SJSA1 (cell line): ENCODE data around the gene KRT75. TPM values are rescaled to one million over a fixed set of nuclear protein-coding genes. Genes with fewer than 3 reads are reported as not detected.
"Not testable (repeated sequence)": the region's sequence is repeated elsewhere in the genome, so short reads cannot be mapped to it uniquely, and the experiment has no call there.

ENCODE experiments used
- DNase-seq, 2 experiments: peaks; one replicate each; pipeline ENCODE4 v3.0.0-alpha.2; 2015 to 2020; ENCODE audit warnings: low spot score in 2 of 2, low read depth in 1 of 2
- H3K27ac ChIP-seq: fragments of 250-450 bp; sonication (Bioruptor Pico); 2 replicates; pipeline ENCODE4 v1.5.1; 2020; ENCODE audit warnings: mild to moderate bottlenecking, moderate library complexity
- H3K27me3 ChIP-seq: fragments of 250-450 bp; sonication (Bioruptor Pico); replicated peaks from 2 replicates; pipeline ENCODE4 v1.5.1; 2020; ENCODE audit warnings: mild to moderate bottlenecking, moderate library complexity
- H3K36me3 ChIP-seq: fragments of 250-450 bp; sonication (Bioruptor Pico); 2 replicates; pipeline ENCODE4 v1.5.1; 2020; ENCODE audit warnings: mild to moderate bottlenecking
- H3K4me1 ChIP-seq: fragments of 250-450 bp; sonication (Bioruptor Pico); replicated peaks from 2 replicates; pipeline ENCODE4 v1.6.1; 2021; ENCODE audit warnings: mild to moderate bottlenecking
- H3K4me3 ChIP-seq: fragments of 250-450 bp; sonication (Bioruptor Pico); 2 replicates; pipeline ENCODE4 v1.5.1; 2020; ENCODE audit warnings: mild to moderate bottlenecking
- H3K9me3 ChIP-seq: fragments of 250-450 bp; sonication (Bioruptor Pico); replicated peaks from 2 replicates; pipeline ENCODE4 v1.5.1; 2020; ENCODE audit warnings: mild to moderate bottlenecking
- total RNA-seq: library from RNA; depleted of rRNA; stranded (reverse); fragments of >200 nt; shearing (Covaris generic); gene quantifications from 2 replicates; pipeline ENCODE4 v1.2.3, GENCODE V29; 2014; rRNA removed

The KRT75 gene
- not detected in 2 replicates for total RNA-seq

DNA sequence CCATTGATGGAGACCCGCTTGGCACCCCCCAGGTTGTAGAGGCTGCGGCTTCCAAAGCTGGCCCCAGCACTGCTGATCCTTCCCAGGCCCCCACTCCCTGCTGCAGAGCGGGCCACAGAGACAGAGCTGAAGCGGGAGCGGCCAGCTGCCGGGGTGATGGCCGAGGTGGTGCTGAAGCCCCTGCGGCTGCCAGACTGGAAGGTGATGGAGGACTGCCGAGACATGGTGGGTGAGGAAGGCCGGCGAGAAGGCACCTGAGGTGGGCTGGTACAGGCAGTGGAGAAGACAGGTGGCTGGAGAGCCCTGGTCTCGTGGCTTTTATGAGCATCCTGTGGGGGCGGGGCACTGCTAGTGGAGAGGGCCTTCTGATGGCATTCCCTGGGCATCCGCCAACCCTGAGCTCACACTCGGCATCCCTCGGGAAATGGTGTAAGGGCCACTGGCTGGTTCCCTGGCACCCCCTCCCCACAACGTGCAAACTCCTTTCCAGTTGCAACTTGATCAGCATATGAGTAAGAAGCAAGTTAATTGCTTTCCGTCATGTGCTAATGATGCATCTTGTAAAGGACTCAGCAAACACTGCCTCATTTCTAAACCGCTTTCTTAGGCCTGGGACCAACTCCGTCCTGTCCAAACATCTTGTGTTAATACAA is at the start of gene KRT75:
Gene KRT75, minus strand, starts transcription at position 291 of the 653 bp plus-strand sequence. Its CDS starts 67 bp downstream, at position 224.
- no peak within 1 kb of the TSS for H3K27ac ChIP-seq
- H3K4me1 ChIP-seq = no peaks in the 10 kb centered on the region
- peak in 1 of 2 experiments; percentile 37 for DNase-seq
- no peaks in the 10 kb centered on the region for H3K36me3 ChIP-seq
- peaks cover 11% of the 10 kb centered on the region for H3K27me3 ChIP-seq
- no peak within 1 kb of the TSS for H3K4me3 ChIP-seq
- no peaks in the 10 kb centered on the region for H3K9me3 ChIP-seq

DNA sequence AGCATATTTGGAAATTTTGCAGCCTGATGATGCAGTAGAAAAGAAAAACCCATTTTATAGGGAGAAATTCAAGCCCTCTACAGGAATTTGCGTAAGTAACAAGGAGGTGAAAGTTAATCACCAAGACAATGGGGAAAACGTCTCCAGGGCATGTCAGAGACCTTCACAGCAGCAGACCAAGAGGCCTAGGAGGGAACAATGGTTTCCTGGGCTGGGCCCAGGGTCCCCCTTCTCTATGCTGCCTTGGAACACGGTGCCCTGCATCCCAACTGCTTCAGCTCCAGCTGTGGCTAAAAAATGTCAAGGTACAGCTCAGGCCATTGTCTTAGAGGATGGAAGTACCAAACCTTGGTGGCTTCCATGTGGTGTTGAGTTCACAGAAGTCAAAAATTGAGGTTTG is 45.9 kb upstream of the KRT75 start:
- no peak for DNase-seq
- Histone ChIP-seq H3K9me3 (no peaks in the 10 kb centered on the region), H3K4me3 (no peak overlapping the region), H3K27me3 (peaks cover 5% of the 10 kb centered on the region; the same call in 1 of the 2 replicates), H3K27ac (no peak overlapping the region), H3K36me3 (no peaks in the 10 kb centered on the region), H3K4me1 (no peaks in the 10 kb centered on the region)

DNA sequence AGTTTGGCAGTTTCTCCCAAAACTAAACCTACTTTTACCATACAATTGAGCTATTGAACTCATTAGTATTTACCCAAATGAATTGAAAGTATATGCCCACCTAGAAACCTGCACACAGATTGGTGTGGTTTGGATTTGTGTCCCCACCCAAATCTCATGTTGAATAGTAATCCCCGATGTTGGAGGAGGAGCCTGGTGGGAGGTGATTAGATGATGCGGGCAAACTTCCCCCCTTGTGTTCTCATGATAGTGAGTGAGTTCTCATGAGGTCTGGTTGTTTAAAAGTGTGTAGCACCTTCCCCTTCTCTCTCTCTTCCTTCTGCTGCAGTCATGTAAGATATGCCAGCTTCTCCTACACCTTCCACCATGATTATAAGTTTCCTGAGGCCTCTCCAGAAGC is 43.5 kb upstream of the KRT75 start:
- Histone ChIP-seq H3K27ac (no peak overlapping the region), H3K27me3 (peaks cover 5% of the 10 kb centered on the region), H3K9me3 (no peaks in the 10 kb centered on the region), H3K4me1 (no peaks in the 10 kb centered on the region), H3K4me3 (no peak overlapping the region), H3K36me3 (no peaks in the 10 kb centered on the region)
- DNase-seq = no peak

DNA sequence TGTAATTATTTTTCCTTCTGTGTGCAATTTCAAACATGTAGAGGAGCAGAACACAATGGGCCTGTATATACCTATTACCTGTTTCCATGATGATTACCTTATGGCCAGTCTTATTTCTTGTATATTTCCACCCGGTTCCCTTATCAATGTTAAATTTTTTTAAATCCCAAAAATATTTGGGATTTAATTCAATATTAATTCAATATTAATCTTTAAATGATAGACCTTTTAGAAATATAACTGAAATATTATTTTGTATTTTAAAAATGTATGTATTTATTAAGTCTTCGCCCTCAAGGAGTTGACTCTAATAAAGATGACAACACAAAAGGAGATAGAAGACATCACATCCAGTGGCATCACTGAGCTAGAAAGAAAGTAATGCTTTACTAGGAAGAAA is 40.0 kb upstream of the KRT75 start:
- no peak overlapping the region for H3K27ac ChIP-seq
- no peak for DNase-seq

DNA sequence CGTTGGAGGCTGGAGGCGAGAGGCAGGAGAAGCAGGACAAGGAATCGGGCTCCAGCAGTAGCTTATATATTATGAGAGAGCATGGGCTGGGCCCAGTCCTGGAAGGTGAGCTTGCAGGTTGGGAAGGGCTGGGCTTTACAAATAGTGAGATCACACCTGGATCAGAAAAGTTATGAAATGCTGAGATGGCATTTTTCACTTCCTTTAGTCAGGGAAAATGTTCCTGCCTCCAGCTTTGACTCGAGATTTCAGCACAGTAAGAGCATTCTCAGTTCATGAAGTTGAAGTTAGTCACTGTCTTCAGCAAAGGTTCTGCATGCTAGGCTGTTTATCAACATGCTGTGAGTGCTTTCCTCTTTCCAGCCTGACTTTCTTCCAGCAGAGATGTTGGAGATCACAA is 39.6 kb upstream of the KRT75 start, which contains the start of gene KRT6C:
Gene KRT6C, minus strand, starts transcription at position 38 of the 400 bp plus-strand sequence. CDS start 68 bp downstream, outside the sequence.
- Histone ChIP-seq H3K27me3 (peaks cover 5% of the 10 kb centered on the region), H3K4me3 (no peak within 1 kb of the TSS), H3K9me3 (no peaks in the 10 kb centered on the region), H3K27ac (no peak within 1 kb of the TSS), H3K4me1 (no peaks in the 10 kb centered on the region), H3K36me3 (no peaks in the 10 kb centered on the region)
- DNase-seq = no peak

More for the DNA sequence above, 40.0 kb upstream of the KRT75 start:
- Histone ChIP-seq H3K27me3 (peaks cover 5% of the 10 kb centered on the region), H3K36me3 (no peaks in the 10 kb centered on the region), H3K9me3 (no peaks in the 10 kb centered on the region), H3K4me1 (no peaks in the 10 kb centered on the region), H3K4me3 (no peak overlapping the region)

DNA sequence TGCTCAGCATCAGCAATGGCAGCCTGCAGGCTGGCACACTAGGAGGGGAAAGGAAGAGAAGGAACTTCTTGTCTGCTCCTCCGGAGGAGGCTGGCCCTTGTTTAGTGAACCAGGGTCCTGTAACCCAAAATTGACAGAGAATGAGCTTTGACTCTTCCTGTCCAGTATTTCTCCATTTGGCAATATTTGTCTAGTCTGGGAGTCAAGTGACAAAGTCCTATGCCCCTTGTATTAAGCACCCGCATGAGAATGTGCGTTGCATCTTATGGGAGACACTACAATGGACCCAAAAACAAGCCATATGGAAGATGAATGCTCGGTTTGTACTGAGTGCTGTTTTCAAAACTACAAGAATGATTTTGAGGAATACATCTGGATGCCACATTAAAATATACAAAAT is 35.7 kb upstream of the KRT75 start:
- Histone ChIP-seq H3K27me3 (peaks cover 15% of the 10 kb centered on the region), H3K4me1 (no peaks in the 10 kb centered on the region), H3K9me3 (no peaks in the 10 kb centered on the region), H3K27ac (no peak overlapping the region), H3K36me3 (no peaks in the 10 kb centered on the region), H3K4me3 (no peak overlapping the region)
- no peak for DNase-seq

DNA sequence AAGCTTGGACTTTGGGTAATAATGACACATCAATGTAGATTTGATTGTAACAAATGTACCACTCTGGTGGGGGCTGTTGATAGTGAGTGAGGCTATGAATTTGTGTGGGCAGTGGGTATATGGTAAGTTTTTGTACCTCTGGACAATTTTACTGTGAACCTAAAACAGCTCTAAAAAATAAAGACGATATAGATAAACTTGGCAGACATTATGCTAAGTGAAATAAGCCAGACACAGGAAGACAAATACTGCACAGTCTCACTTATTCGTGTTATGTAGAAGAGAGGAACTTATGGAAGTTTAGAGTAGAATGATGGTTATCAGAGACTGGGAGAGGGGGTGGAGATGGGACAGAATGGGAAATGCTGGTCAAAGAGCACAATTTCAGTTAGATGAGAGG is 30.7 kb upstream of the KRT75 start:
- DNase-seq = no peak
- H3K9me3 ChIP-seq = no peaks in the 10 kb centered on the region
- peaks cover 25% of the 10 kb centered on the region for H3K27me3 ChIP-seq
- H3K36me3 ChIP-seq = no peaks in the 10 kb centered on the region
- no peak overlapping the region for H3K27ac ChIP-seq
- no peaks in the 10 kb centered on the region for H3K4me1 ChIP-seq
- H3K4me3 ChIP-seq = no peak overlapping the region

DNA sequence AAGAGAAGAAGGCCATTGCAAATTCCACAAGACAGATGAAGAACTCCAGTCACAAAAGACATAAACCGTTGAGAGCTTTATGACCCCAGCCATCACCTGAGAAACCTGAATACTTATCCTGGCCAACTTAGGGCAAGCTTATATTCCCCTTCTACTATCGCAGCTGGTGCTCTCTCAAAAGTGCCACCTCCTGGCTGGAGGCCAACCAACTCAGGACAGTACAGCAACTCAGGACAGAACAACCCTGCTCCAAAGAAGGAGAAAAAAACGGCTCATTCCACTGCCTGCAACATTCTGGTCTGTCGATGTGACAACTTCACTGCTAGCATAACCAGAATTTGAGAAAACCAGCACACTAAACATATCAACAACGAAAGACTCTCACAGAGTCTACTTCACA is 27.5 kb upstream of the KRT75 start:
- H3K36me3 ChIP-seq = no peaks in the 10 kb centered on the region
- H3K9me3 ChIP-seq = no peaks in the 10 kb centered on the region
- no peak overlapping the region for H3K4me3 ChIP-seq
- no peak for DNase-seq
- no peaks in the 10 kb centered on the region for H3K4me1 ChIP-seq
- H3K27me3 ChIP-seq = peaks cover 20% of the 10 kb centered on the region; the same call in 1 of the 2 replicates
- no peak overlapping the region for H3K27ac ChIP-seq

DNA sequence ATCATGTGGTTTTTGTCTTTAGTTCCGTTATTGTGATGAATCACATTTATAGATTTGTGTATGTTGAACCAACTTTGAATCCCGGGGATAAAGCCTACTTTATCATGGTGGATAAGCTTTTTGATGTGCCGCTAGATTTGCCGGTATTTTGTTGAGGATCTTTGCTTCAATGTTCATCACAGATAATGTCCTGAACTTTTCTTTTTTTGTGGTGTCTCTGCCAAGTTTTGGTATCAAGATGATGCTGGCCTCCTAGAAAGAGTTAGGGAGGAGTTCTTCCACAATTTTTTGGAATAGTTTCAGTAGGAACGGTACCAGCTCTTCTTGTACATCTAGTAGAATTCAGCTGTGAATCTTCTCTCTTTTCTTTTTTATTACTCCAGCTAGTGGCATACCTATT is 24.7 kb upstream of the KRT75 start:
- DNase-seq = no peak
- no peak overlapping the region for H3K27ac ChIP-seq
- H3K9me3 ChIP-seq = no peaks in the 10 kb centered on the region
- no peaks in the 10 kb centered on the region for H3K36me3 ChIP-seq
- H3K4me3 ChIP-seq = no peak overlapping the region
- H3K4me1 ChIP-seq = peaks cover 4% of the 10 kb centered on the region; the same call in 1 of the 2 replicates
- peaks cover 16% of the 10 kb centered on the region; the same call in 1 of the 2 replicates for H3K27me3 ChIP-seq

DNA sequence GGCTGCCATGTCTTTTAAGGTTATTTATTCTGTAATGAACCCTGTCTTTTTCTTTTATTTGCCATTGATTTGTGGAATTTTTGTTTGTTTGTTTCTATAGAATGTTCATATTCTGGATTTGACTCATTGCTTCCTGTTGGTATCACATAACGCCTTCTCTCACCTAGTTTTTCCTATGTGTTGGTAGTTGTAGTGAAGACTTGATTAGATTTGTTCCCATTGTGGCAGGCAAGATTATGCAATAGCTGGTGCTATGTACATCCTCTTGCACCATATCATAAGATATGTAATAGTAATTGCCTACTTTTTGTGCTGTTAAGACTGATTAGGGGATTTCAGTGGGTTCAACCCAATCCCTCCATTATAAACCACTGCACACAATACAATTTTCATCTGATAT is 21.6 kb upstream of the KRT75 start:
- H3K4me1 ChIP-seq = peaks cover 4% of the 10 kb centered on the region; the same call in 1 of the 2 replicates
- H3K27ac ChIP-seq = no peak overlapping the region
- no peaks in the 10 kb centered on the region for H3K36me3 ChIP-seq
- DNase-seq = no peak
- no peaks in the 10 kb centered on the region; the same call in 1 of the 2 replicates for H3K9me3 ChIP-seq
- peaks cover 28% of the 10 kb centered on the region; the same call in 1 of the 2 replicates for H3K27me3 ChIP-seq
- no peak overlapping the region for H3K4me3 ChIP-seq

DNA sequence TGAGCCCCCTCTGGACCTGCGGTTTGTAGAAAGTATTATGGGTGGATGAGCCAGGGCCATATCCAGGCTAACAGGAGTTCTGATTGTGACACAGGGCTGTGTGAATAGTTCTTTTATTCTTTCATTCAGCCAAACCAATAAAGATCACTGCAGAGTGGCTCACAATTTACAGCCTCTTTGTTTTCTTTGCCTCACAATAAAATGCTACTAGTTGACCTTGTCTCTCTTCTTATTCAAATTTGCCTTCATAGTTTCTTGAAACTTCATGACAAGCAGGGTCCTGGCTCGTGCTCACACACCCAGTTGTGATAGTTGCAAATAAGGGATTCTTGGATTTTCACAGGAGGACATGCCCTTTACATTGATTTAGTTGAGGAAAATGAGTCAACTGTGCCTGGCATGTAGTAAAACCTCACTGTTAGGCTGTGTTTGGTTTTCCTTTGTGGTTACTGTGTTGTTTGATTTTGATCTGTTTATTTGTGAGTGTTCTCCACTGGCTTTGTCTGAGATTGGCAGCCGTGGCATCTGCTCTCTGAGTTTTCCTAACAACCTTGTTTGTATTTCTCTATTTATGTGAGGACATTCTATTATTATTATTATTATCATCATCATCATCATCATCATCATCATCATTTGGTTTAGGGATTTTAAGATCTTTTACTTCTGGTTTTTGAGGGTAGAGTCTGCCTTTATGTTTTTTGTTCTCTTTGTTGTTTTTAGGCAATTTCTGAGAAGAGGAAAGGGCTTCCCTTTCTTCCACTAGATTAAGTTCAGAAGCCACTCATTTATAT is 20.4 kb upstream of the KRT75 start:
- Histone ChIP-seq H3K27ac (no peak overlapping the region), H3K27me3 (peaks cover 25% of the 10 kb centered on the region; the same call in 1 of the 2 replicates), H3K4me3 (no peak overlapping the region), H3K4me1 (peaks cover 4% of the 10 kb centered on the region; the same call in 1 of the 2 replicates), H3K9me3 (no peaks in the 10 kb centered on the region; the same call in 1 of the 2 replicates), H3K36me3 (no peaks in the 10 kb centered on the region)
- DNase-seq = peak in 1 of 2 experiments; percentile 9

DNA sequence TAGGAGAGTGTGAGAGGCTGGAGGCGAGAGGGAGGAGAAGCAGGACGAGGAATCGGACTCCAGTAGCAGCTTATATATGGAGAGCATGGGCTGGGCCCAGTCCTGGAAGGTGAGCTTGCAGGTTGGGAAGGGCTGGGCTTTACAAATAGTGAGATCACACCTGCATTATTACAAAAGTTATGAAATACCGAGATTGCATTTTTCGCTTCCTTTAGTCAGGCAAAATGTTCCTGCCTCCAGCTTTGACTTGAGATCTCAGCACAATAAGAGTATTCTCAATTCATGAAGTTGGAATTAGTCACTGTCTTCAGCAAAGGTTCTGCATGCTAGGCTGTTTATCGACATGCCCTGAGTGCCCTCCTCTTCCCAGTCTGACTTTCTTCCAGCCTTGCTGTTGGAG is 17.9 kb upstream of the KRT75 start, which contains the start of gene KRT6B:
Gene KRT6B, minus strand, starts transcription at position 46 of the 400 bp plus-strand sequence. CDS start 68 bp downstream, outside the sequence.
- Histone ChIP-seq H3K36me3 (no peaks in the 10 kb centered on the region), H3K27ac (no peak within 1 kb of the TSS), H3K9me3 (no peaks in the 10 kb centered on the region; the same call in 1 of the 2 replicates), H3K4me1 (peaks cover 4% of the 10 kb centered on the region; the same call in 1 of the 2 replicates), H3K27me3 (peaks cover 23% of the 10 kb centered on the region; the same call in 1 of the 2 replicates), H3K4me3 (no peak within 1 kb of the TSS)
- DNase-seq = no peak

DNA sequence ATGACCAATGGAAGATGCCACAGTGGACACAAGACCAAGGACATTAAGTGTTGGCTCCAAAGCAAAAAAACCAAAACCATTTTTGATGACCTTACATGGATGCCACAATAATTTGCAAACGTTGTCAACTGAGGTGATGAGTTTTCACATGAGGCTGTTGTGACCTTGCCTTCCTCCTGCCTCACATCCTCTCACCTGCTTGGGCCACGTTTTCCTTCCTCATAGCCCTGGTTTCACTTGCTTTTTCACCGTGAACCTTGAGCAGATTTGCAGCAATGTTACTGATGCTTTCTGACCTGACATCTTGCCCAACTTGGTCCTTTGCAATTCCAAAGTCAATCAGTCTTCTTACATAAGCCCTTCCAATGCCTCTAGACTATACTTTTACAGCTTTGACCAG is 14.1 kb upstream of the KRT75 start:
- H3K27ac ChIP-seq = no peak overlapping the region
- no peak overlapping the region for H3K4me3 ChIP-seq
- H3K9me3 ChIP-seq = no peaks in the 10 kb centered on the region; the same call in 1 of the 2 replicates
- no peak for DNase-seq
- peaks cover 12% of the 10 kb centered on the region; the same call in 1 of the 2 replicates for H3K27me3 ChIP-seq
- H3K4me1 ChIP-seq = no peaks in the 10 kb centered on the region
- no peaks in the 10 kb centered on the region for H3K36me3 ChIP-seq

DNA sequence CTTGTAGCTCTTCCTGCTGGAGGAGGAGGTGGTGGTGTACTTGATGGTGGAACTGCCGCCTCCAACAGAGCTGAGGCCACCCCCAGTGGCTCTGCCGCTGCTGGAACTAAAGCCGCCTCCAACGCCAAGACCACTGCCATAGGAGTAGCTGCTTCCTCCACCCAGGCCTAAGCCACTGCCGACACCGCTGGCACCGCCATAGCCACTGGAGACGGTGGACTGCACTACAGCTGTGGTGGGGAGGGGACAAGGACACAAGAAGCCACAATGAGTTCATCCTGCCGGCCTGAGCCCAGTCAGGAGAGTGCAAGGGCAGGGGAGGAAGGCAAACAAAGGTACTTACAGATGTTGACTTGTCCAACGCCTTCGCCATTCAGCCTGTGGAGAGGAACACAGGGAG is 13.0 kb upstream of the KRT75 start:
- H3K27me3 ChIP-seq, H3K36me3 ChIP-seq, DNase-seq, H3K4me1 ChIP-seq, H3K9me3 ChIP-seq, H3K4me3 ChIP-seq, H3K27ac ChIP-seq: not testable (repeated sequence)
